HepG2 (cell line): ENCODE data around the gene PTGES. TPM values are rescaled to one million over a fixed set of nuclear protein-coding genes. Genes with fewer than 3 reads are reported as not detected.

Experiments used
- ATAC-seq: fragments of 200-7000 bp; cut with Tn5 transposase; 3 replicates; pipeline ENCODE4 v1.9.1; 2020; ENCODE audit warnings: mild to moderate bottlenecking, moderate library complexity
- BruUV-seq: library from RNA; stranded (reverse); fragments of 400-500 nt; replicated peaks from 2 replicates; lab custom pipeline; 2021; lab: Mats Ljungman, UMichigan
- CTCF ChIA-PET: fragments of 300-600 bp; formaldehyde crosslinking; extraction: SDS; loops from one replicate; lab custom pipeline; 2021; ENCODE audit warnings: low total read pairs, inconsistent platforms, low intra/inter-chr PET ratio; lab: Yijun Ruan, JAX
- POLR2A ChIA-PET: fragments of 350-600 bp; sonication (Branson Sonifier 250); formaldehyde crosslinking; loops from one replicate; lab custom pipeline; 2020; ENCODE audit warnings: antibody characterized with exemption, inconsistent platforms; lab: Yijun Ruan, JAX
- DNase-seq: peaks from one replicate; pipeline ENCODE4 v3.0.0-alpha.2; 2015; ENCODE audit warnings: low spot score
- FAIRE-seq: peaks from 3 replicates; lab custom pipeline; 2011; peaks lifted over from hg19 to GRCh38; lab: Jason Lieb, UNC
- H2AFZ ChIP-seq: one replicate; pipeline ENCODE4 v1.6.1; 2011; ENCODE audit warnings: low read length, inconsistent platforms
- H3K27ac ChIP-seq: fragments of 300-600 bp; 3 replicates; pipeline ENCODE4 v1.8.0; 2011; ENCODE audit warnings: mixed run types, mild to moderate bottlenecking, mixed read lengths, low read length, inconsistent platforms; ENCODE audit not compliant: insufficient read depth; ENCODE audit errors: extremely low read length
- H3K27me3 ChIP-seq, 2 experiments: fragments of 200-600 bp in 1 of 2; 2 replicates in 1 of 2; 3 replicates in 1 of 2; pipeline versions ENCODE4 v1.6.0 to v1.8.0; 2011; ENCODE audit warnings: low read length in 2 of 2, mild to moderate bottlenecking in 2 of 2, moderate library complexity in 2 of 2, inconsistent platforms in 1 of 2; ENCODE audit not compliant: insufficient read depth in 2 of 2, control insufficient read depth in 1 of 2
- H3K36me3 ChIP-seq, 2 experiments: fragments of 200-600 bp in 1 of 2; replicated peaks in 1 of 2; 2 replicates in 1 of 2; 3 replicates in 1 of 2; pipeline versions ENCODE4 v1.5.1 to v1.8.0; 2011; ENCODE audit warnings: low read length in 2 of 2, inconsistent platforms in 1 of 2; ENCODE audit not compliant: insufficient read depth in 2 of 2, control insufficient read depth in 1 of 2
- H3K4me1 ChIP-seq: 2 replicates; pipeline ENCODE4 v1.5.1; 2012; ENCODE audit warnings: low read length, inconsistent platforms; ENCODE audit not compliant: insufficient read depth
- H3K4me2 ChIP-seq: 2 replicates; pipeline ENCODE4 v1.6.0; 2011; ENCODE audit warnings: low read depth, low read length, inconsistent platforms
- H3K4me3 ChIP-seq, 3 experiments: fragments of 200-600 bp in 1 of 3; sonication (generic), shearing (Covaris generic) in 1 of 3; replicated peaks in 1 of 3; 2 replicates each; pipeline ENCODE4 v1.5.1; 2011 to 2016; ENCODE audit warnings: low read length in 3 of 3, inconsistent platforms in 2 of 3, low read depth in 2 of 3, mild to moderate bottlenecking in 2 of 3, control low read depth in 1 of 3, mixed read lengths in 1 of 3; ENCODE audit not compliant: insufficient read depth in 1 of 3
- H3K79me2 ChIP-seq: one replicate; pipeline ENCODE4 v1.6.1; 2011; ENCODE audit warnings: low read length, inconsistent platforms; ENCODE audit not compliant: insufficient read depth
- H3K9ac ChIP-seq: 2 replicates; pipeline ENCODE4 v1.6.0; 2011; ENCODE audit warnings: mild to moderate bottlenecking, low read depth, low read length, inconsistent platforms; ENCODE audit not compliant: insufficient read depth
- H3K9me3 ChIP-seq: 2 replicates; pipeline ENCODE4 v1.5.1; 2012; ENCODE audit warnings: mild to moderate bottlenecking, low read length
- H4K20me1 ChIP-seq: 2 replicates; pipeline ENCODE4 v1.6.0; 2011; ENCODE audit warnings: inconsistent platforms, mild to moderate bottlenecking, low read length, moderate library complexity; ENCODE audit not compliant: insufficient read depth
- FLYWCH1 ChIP-seq: sonication (generic); formaldehyde crosslinking; IDR thresholded peaks from 2 replicates; pipeline ENCODE4 v1.8.1; 2023; ENCODE audit warnings: mild to moderate bottlenecking, missing genetic modification reagents
- GLI4 ChIP-seq: sonication (generic); formaldehyde crosslinking; IDR thresholded peaks from 2 replicates; pipeline ENCODE4 v1.5.1; 2020; ENCODE audit warnings: missing genetic modification reagents, mild to moderate bottlenecking, moderate library complexity, borderline replicate concordance
- HHEX ChIP-seq: IDR thresholded peaks from 2 replicates; pipeline ENCODE4 v1.6.1; 2016; ENCODE audit warnings: control low read depth
- HOXA7 ChIP-seq: sonication (generic); formaldehyde crosslinking; IDR thresholded peaks from 2 replicates; pipeline ENCODE4 v1.8.1; 2022; ENCODE audit warnings: mild to moderate bottlenecking, missing genetic modification reagents, moderate library complexity
- KAT7 ChIP-seq: IDR thresholded peaks from 2 replicates; pipeline ENCODE4 v1.6.1; 2018; ENCODE audit warnings: borderline replicate concordance, missing compliant biosample characterization
- MTF1 ChIP-seq: sonication (generic); formaldehyde crosslinking; IDR thresholded peaks from 2 replicates; pipeline ENCODE4 v1.5.0; 2020; ENCODE audit warnings: missing genetic modification reagents
- NFYB ChIP-seq: sonication (generic); formaldehyde crosslinking; IDR thresholded peaks from 2 replicates; pipeline ENCODE4 v1.4.0; 2020; ENCODE audit warnings: missing genetic modification reagents
- NFYC ChIP-seq: IDR thresholded peaks from 2 replicates; pipeline ENCODE4 v1.6.1; 2016; ENCODE audit warnings: missing genetic modification reagents, missing compliant biosample characterization
- NRL ChIP-seq: sonication (generic); formaldehyde crosslinking; IDR thresholded peaks from 2 replicates; pipeline ENCODE4 v1.5.0; 2020; ENCODE audit warnings: missing genetic modification reagents, mild to moderate bottlenecking, moderate library complexity, borderline replicate concordance
- XBP1 ChIP-seq: sonication (generic); formaldehyde crosslinking; IDR thresholded peaks from 2 replicates; pipeline ENCODE4 v1.5.0; 2020; ENCODE audit warnings: missing genetic modification reagents
- ZFY ChIP-seq: sonication (generic); formaldehyde crosslinking; IDR thresholded peaks from 2 replicates; pipeline ENCODE4 v1.4.0; 2020; ENCODE audit warnings: missing genetic modification reagents
- ZNF598 ChIP-seq: sonication (generic); formaldehyde crosslinking; IDR thresholded peaks from 2 replicates; pipeline ENCODE4 v1.5.1; 2020; ENCODE audit warnings: mild to moderate bottlenecking, missing genetic modification reagents, borderline replicate concordance
- ZNF788 ChIP-seq: sonication (generic); formaldehyde crosslinking; IDR thresholded peaks from 2 replicates; pipeline ENCODE4 v1.5.0; 2020; ENCODE audit warnings: mild to moderate bottlenecking, missing genetic modification reagents, borderline replicate concordance
- WGBS: methylation state at CpG from one replicate; pipeline ENCODE4 v1.1.6; 2017; ENCODE audit warnings: low lambda C conversion rate; 5-methylcytosine and 5-hydroxymethylcytosine counted together
- in situ Hi-C: cut with HindIII; loops from 2 replicates; pipeline ENCODE4 v1.10.0; 2017; ENCODE audit warnings: low pct_unique_long_range_greater_than_20kb; ENCODE audit not compliant: extremely low pct_ligation_motif_present
- intact Hi-C: fragments of 100-400 bp; cut with micrococcal nuclease; formaldehyde crosslinking; loops from one replicate; pipeline ENCODE4 v1.10.0; 2022; ENCODE audit not compliant: unreplicated experiment
- polyA plus RNA-seq, 8 experiments: library from polyadenylated mRNA; depleted of rRNA in 3 of 8; stranded (reverse) in 7 of 8; unstranded in 1 of 8; fragments of >200 nt; fragmentation: Illumina TruSeq in 4 of 8; extraction: Trizol in 4 of 8; gene quantifications; 2 replicates each; pipeline versions ENCODE4 v1.2.1 to v1.2.3, GENCODE V29; 2011 to 2016; ENCODE audit warnings: low read depth in 4 of 8, missing spikeins in 1 of 8, mixed read lengths in 1 of 8; ENCODE audit not compliant: insufficient read depth in 1 of 8
- total RNA-seq, 5 experiments: library from RNA; depleted of rRNA; stranded (reverse); fragments of >200 nt; fragmentation: Illumina TruSeq; extraction: Trizol; gene quantifications; 2 replicates each; pipeline ENCODE4 v1.2.3, GENCODE V29; 2016; ENCODE audit warnings: low read depth in 1 of 5
- TF ChIP-seq, protein P1 (sequence below): IDR thresholded peaks from 2 replicates; pipeline ENCODE4 v1.6.1; 2018; ENCODE audit warnings: missing genetic modification reagents
- TF ChIP-seq, protein P2 (sequence below): sonication (generic); formaldehyde crosslinking; IDR thresholded peaks from 2 replicates; pipeline ENCODE4 v1.4.0; 2020; ENCODE audit warnings: missing genetic modification reagents, borderline replicate concordance
- TF ChIP-seq, protein P3 (sequence below): sonication (generic); formaldehyde crosslinking; IDR thresholded peaks from 2 replicates; pipeline ENCODE4 v1.4.0; 2020; ENCODE audit warnings: missing genetic modification reagents

The PTGES gene
- total and polyA plus RNA-seq, 2 of the 13 experiments (the other 11 are each of a cell fraction or from before 2014, with no cell fraction given): 0.07 TPM; not detected in 1

- no peaks in the 10 kb centered on the region for H3K9me3 ChIP-seq
- FAIRE-seq: no peak
- H2AFZ ChIP-seq: no peak overlapping the region
- H3K4me2 ChIP-seq: no peak overlapping the region
- H3K27ac ChIP-seq: no peak overlapping the region
- H4K20me1 ChIP-seq: no peaks in the 10 kb centered on the region
- H3K27me3 ChIP-seq: peaks cover 4 to 67% of the 10 kb centered on the region in 2 experiments; a peak in 4 of 5 replicates
- no TSS peak for BruUV-seq
- in situ Hi-C loops (no loop called here), intact Hi-C loops (loop anchor here (5.0 kb wide), 1 partner anchor 42 kb away; no protein-coding TSS in a partner anchor)
- H3K9ac ChIP-seq: no peak overlapping the region
- POLR2A ChIA-PET: no interaction called here
- no peak for ATAC-seq
- H3K36me3 ChIP-seq: no peaks in the 10 kb centered on the region
- H3K4me1 ChIP-seq: peaks cover 17% of the 10 kb centered on the region
- 0% methylated on average over 2 of the region's 9 CpGs for WGBS
- CTCF ChIA-PET: no interaction called here
- H3K4me3 ChIP-seq: no peak overlapping the region
- no peaks in the 10 kb centered on the region for H3K79me2 ChIP-seq
- DNase-seq: no peak
- TF ChIP-seq XBP1 (no peak), NFYB (CRISPR knock-in tag) (no peak), HOXA7 (CRISPR knock-in tag) (no peak), KAT7 (CRISPR knock-in tag) (no peak), ZNF598 (no peak)
- TF ChIP-seq, all 625 proteins: peak for 0
Measured at GRCh38 chr9:129750013-129750638, 2.7 kb downstream of the PTGES start.

- intact Hi-C loops: no loop called here
- H3K9me3 ChIP-seq: no peaks in the 10 kb centered on the region
- no peaks in the 10 kb centered on the region for H4K20me1 ChIP-seq
- ChIA-PET POLR2A (no interaction called here), CTCF (no interaction called here)
- H3K4me2 ChIP-seq: no peak overlapping the region
- H2AFZ ChIP-seq: no peak overlapping the region
- H3K4me3 ChIP-seq: no peak overlapping the region
- no peak overlapping the region for H3K9ac ChIP-seq
- H3K79me2 ChIP-seq: no peaks in the 10 kb centered on the region
- no peak overlapping the region for H3K27ac ChIP-seq
- no peak for ATAC-seq
- 44% methylated on average over 4 of the region's 6 CpGs for WGBS
- H3K36me3 ChIP-seq: no peaks in the 10 kb centered on the region
- H3K4me1 ChIP-seq: peaks cover 17% of the 10 kb centered on the region
- DNase-seq: no peak
- FAIRE-seq: no peak
- BruUV-seq: no TSS peak
- in situ Hi-C loops: no loop called here
- H3K27me3 ChIP-seq: peaks cover 4 to 70% of the 10 kb centered on the region in 2 experiments; a peak in 4 of 5 replicates
- TF ChIP-seq, protein P1, sequence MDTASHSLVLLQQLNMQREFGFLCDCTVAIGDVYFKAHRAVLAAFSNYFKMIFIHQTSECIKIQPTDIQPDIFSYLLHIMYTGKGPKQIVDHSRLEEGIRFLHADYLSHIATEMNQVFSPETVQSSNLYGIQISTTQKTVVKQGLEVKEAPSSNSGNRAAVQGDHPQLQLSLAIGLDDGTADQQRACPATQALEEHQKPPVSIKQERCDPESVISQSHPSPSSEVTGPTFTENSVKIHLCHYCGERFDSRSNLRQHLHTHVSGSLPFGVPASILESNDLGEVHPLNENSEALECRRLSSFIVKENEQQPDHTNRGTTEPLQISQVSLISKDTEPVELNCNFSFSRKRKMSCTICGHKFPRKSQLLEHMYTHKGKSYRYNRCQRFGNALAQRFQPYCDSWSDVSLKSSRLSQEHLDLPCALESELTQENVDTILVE (CRISPR knock-in tag): no peak
- TF ChIP-seq, protein P2, sequence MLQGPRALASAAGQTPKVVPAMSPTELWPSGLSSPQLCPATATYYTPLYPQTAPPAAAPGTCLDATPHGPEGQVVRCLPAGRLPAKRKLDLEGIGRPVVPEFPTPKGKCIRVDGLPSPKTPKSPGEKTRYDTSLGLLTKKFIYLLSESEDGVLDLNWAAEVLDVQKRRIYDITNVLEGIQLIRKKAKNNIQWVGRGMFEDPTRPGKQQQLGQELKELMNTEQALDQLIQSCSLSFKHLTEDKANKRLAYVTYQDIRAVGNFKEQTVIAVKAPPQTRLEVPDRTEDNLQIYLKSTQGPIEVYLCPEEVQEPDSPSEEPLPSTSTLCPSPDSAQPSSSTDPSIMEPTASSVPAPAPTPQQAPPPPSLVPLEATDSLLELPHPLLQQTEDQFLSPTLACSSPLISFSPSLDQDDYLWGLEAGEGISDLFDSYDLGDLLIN (CRISPR knock-in tag): no peak
- TF ChIP-seq NRL (CRISPR knock-in tag): no peak
- no peak for TF ChIP-seq FLYWCH1
- TF ChIP-seq GLI4: no peak
- TF ChIP-seq ZNF788 (CRISPR knock-in tag): no peak
- TF ChIP-seq HHEX (CRISPR knock-in tag): no peak
- no peak for TF ChIP-seq MTF1 (CRISPR knock-in tag)
- TF ChIP-seq, protein P3, sequence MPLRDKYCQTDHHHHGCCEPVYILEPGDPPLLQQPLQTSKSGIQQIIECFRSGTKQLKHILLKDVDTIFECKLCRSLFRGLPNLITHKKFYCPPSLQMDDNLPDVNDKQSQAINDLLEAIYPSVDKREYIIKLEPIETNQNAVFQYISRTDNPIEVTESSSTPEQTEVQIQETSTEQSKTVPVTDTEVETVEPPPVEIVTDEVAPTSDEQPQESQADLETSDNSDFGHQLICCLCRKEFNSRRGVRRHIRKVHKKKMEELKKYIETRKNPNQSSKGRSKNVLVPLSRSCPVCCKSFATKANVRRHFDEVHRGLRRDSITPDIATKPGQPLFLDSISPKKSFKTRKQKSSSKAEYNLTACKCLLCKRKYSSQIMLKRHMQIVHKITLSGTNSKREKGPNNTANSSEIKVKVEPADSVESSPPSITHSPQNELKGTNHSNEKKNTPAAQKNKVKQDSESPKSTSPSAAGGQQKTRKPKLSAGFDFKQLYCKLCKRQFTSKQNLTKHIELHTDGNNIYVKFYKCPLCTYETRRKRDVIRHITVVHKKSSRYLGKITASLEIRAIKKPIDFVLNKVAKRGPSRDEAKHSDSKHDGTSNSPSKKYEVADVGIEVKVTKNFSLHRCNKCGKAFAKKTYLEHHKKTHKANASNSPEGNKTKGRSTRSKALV (CRISPR knock-in tag): no peak
- TF ChIP-seq NFYC (CRISPR knock-in tag): no peak
- TF ChIP-seq ZFY: no peak
Measured at GRCh38 chr9:129749575-129749974, 3.3 kb downstream of the PTGES start.
